Hepatocyte (in vitro differentiated cells): Measurements from ENCODE around the gene ANAPC2.

Experiments used
- CTCF ChIP-seq: fragments of 200-600 bp; sonication (generic); IDR thresholded peaks from 2 replicates; pipeline ENCODE4 v1.5.1; 2016; ENCODE audit warnings: antibody characterized with exemption, mild to moderate bottlenecking; ENCODE audit not compliant: poor library complexity
- EZH2 ChIP-seq: fragments of 200-600 bp; sonication (generic); IDR thresholded peaks from 2 replicates; pipeline ENCODE4 v1.6.1; 2016; ENCODE audit warnings: antibody characterized with exemption, mild to moderate bottlenecking, borderline replicate concordance
- EZH2phosphoT487 ChIP-seq: fragments of 200-600 bp; sonication (generic); IDR thresholded peaks from one replicate; pipeline ENCODE4 v1.6.1; 2018; ENCODE audit warnings: antibody characterized with exemption, mild to moderate bottlenecking, low read depth, moderate library complexity; ENCODE audit not compliant: unreplicated experiment, severe bottlenecking

- TF ChIP-seq CTCF (no peak), EZH2 (no peak), EZH2phosphoT487 (no peak)
Measured at GRCh38 chr9:137214620-137215019, 26.3 kb upstream of the ANAPC2 start.
